ENCODE measurements around the gene ENC1. TPM values are rescaled to one million over a fixed set of nuclear protein-coding genes. Genes with fewer than 3 reads are reported as not detected.

The ENC1 gene
- total and polyA plus RNA-seq, 11 donors, result 1.4 to 11.0 (median 5.1) TPM

GRCh38 chr5:74630453-74631066, 10.0 kb downstream of the ENC1 start:
- H3K9me3 ChIP-seq, result no peaks in the 10 kb centered on the region
- peak overlapping the region in 2 of 12 donors; percentile 8 to 82 for H3K27ac ChIP-seq
- peaks cover 0 to 50% (median 18%) of the 10 kb centered on the region in 12 donors for H3K4me1 ChIP-seq
- no peaks in the 10 kb centered on the region for H3K27me3 ChIP-seq
- DNase-seq (no peak), ATAC-seq (peak in 3 of 4 donors; percentile 15 to 70 (median 40))
- TF ChIP-seq POLR2A (IDR thresholded peaks at IDR 0.05) (no peak), CTCF (IDR thresholded peaks at IDR 0.05) (no peak)
- H3K36me3 ChIP-seq, result peaks cover 0 to 79% (median 60%) of the 10 kb centered on the region in 9 donors
- WGBS, 4 donors, result 82 to 92% (median 86%) methylated on average over 7 of the region's 7 CpGs
- no peak overlapping the region for H3K4me3 ChIP-seq
- intact Hi-C loops (cut with DNase I), result loop anchor here in 5 of 10 donors (5.0 to 10.0 kb wide), 5 partner anchors 48 to 426 kb away; no protein-coding TSS in a partner anchor

GRCh38 chr5:74629326-74629725, 11.2 kb downstream of the ENC1 start:
- H3K4me1 ChIP-seq, result peaks cover 0 to 39% (median 15%) of the 10 kb centered on the region in 12 donors
- H3K27me3 ChIP-seq, result no peaks in the 10 kb centered on the region
- peaks cover 0 to 67% (median 48%) of the 10 kb centered on the region in 9 donors for H3K36me3 ChIP-seq
- intact Hi-C loops (cut with DNase I), result no loop called here
- no peaks in the 10 kb centered on the region for H3K9me3 ChIP-seq
- no peak overlapping the region for H3K4me3 ChIP-seq
- H3K27ac ChIP-seq, result no peak overlapping the region
- no peak for TF ChIP-seq POLR2A (IDR thresholded peaks at IDR 0.05)
- no peak for TF ChIP-seq CTCF (IDR thresholded peaks at IDR 0.05)
- ATAC-seq (no peak), DNase-seq (no peak)
- 63 to 71% (median 69%) methylated on average over 4 of the region's 4 CpGs for WGBS, 4 donors

GRCh38 chr5:74628359-74628758, 12.2 kb downstream of the ENC1 start:
- no peak for DNase-seq
- no peaks in the 10 kb centered on the region for H3K27me3 ChIP-seq
- H3K4me3 ChIP-seq, result no peak overlapping the region
- H3K36me3 ChIP-seq, result peaks cover 0 to 58% (median 39%) of the 10 kb centered on the region in 9 donors
- WGBS, 4 donors, result 91 to 94% (median 93%) methylated on average over 6 of the region's 6 CpGs
- peaks cover 0 to 37% (median 12%) of the 10 kb centered on the region in 12 donors for H3K4me1 ChIP-seq
- no peak overlapping the region for H3K27ac ChIP-seq
- ATAC-seq, result no peak
- intact Hi-C loops (cut with DNase I), result no loop called here
- TF ChIP-seq POLR2A (IDR thresholded peaks at IDR 0.05) (no peak), CTCF (IDR thresholded peaks at IDR 0.05) (no peak)
- no peaks in the 10 kb centered on the region for H3K9me3 ChIP-seq

GRCh38 chr5:74627646-74628279, 12.8 kb downstream of the ENC1 start:
- H3K27ac ChIP-seq, result no peak overlapping the region
- H3K36me3 ChIP-seq, result peaks cover 0 to 52% (median 33%) of the 10 kb centered on the region in 9 donors
- peaks cover 0 to 31% (median 10%) of the 10 kb centered on the region in 12 donors for H3K4me1 ChIP-seq
- no peak for ATAC-seq
- TF ChIP-seq POLR2A (IDR thresholded peaks at IDR 0.05) (no peak), CTCF (IDR thresholded peaks at IDR 0.05) (no peak)
- intact Hi-C loops (cut with DNase I), result no loop called here
- WGBS, 4 donors, result 67 to 79% (median 71%) methylated on average over 4 of the region's 4 CpGs
- no peak overlapping the region for H3K4me3 ChIP-seq
- no peak for DNase-seq
- H3K27me3 ChIP-seq, result no peaks in the 10 kb centered on the region
- H3K9me3 ChIP-seq, result no peaks in the 10 kb centered on the region

All from heart left ventricle (tissue), 16 donors.